HepG2 (cell line): ENCODE data around the gene TMEM108. TPM values are rescaled to one million over a fixed set of nuclear protein-coding genes. Genes with fewer than 3 reads are reported as not detected.

Experiments used
- ATAC-seq: fragments of 200-7000 bp; cut with Tn5 transposase; 3 replicates; pipeline ENCODE4 v1.9.1; 2020; ENCODE audit warnings: mild to moderate bottlenecking, moderate library complexity
- BruUV-seq: library from RNA; stranded (reverse); fragments of 400-500 nt; replicated peaks from 2 replicates; lab custom pipeline; 2021; lab: Mats Ljungman, UMichigan
- CTCF ChIA-PET: fragments of 300-600 bp; formaldehyde crosslinking; extraction: SDS; loops from one replicate; lab custom pipeline; 2021; ENCODE audit warnings: low total read pairs, inconsistent platforms, low intra/inter-chr PET ratio; lab: Yijun Ruan, JAX
- POLR2A ChIA-PET: fragments of 350-600 bp; sonication (Branson Sonifier 250); formaldehyde crosslinking; loops from one replicate; lab custom pipeline; 2020; ENCODE audit warnings: antibody characterized with exemption, inconsistent platforms; lab: Yijun Ruan, JAX
- DNase-seq: peaks from one replicate; pipeline ENCODE4 v3.0.0-alpha.2; 2015; ENCODE audit warnings: low spot score
- FAIRE-seq: peaks from 3 replicates; lab custom pipeline; 2011; peaks lifted over from hg19 to GRCh38; lab: Jason Lieb, UNC
- H2AFZ ChIP-seq: one replicate; pipeline ENCODE4 v1.6.1; 2011; ENCODE audit warnings: low read length, inconsistent platforms
- H3K27ac ChIP-seq: fragments of 300-600 bp; 3 replicates; pipeline ENCODE4 v1.8.0; 2011; ENCODE audit warnings: mixed run types, mild to moderate bottlenecking, mixed read lengths, low read length, inconsistent platforms; ENCODE audit not compliant: insufficient read depth; ENCODE audit errors: extremely low read length
- H3K27me3 ChIP-seq, 2 experiments: fragments of 200-600 bp in 1 of 2; 2 replicates in 1 of 2; 3 replicates in 1 of 2; pipeline versions ENCODE4 v1.6.0 to v1.8.0; 2011; ENCODE audit warnings: low read length in 2 of 2, mild to moderate bottlenecking in 2 of 2, moderate library complexity in 2 of 2, inconsistent platforms in 1 of 2; ENCODE audit not compliant: insufficient read depth in 2 of 2, control insufficient read depth in 1 of 2
- H3K36me3 ChIP-seq, 2 experiments: fragments of 200-600 bp in 1 of 2; replicated peaks in 1 of 2; 2 replicates in 1 of 2; 3 replicates in 1 of 2; pipeline versions ENCODE4 v1.5.1 to v1.8.0; 2011; ENCODE audit warnings: low read length in 2 of 2, inconsistent platforms in 1 of 2; ENCODE audit not compliant: insufficient read depth in 2 of 2, control insufficient read depth in 1 of 2
- H3K4me1 ChIP-seq: 2 replicates; pipeline ENCODE4 v1.5.1; 2012; ENCODE audit warnings: low read length, inconsistent platforms; ENCODE audit not compliant: insufficient read depth
- H3K4me2 ChIP-seq: 2 replicates; pipeline ENCODE4 v1.6.0; 2011; ENCODE audit warnings: low read depth, low read length, inconsistent platforms
- H3K4me3 ChIP-seq, 3 experiments: fragments of 200-600 bp in 1 of 3; sonication (generic), shearing (Covaris generic) in 1 of 3; replicated peaks in 1 of 3; 2 replicates each; pipeline ENCODE4 v1.5.1; 2011 to 2016; ENCODE audit warnings: low read length in 3 of 3, inconsistent platforms in 2 of 3, low read depth in 2 of 3, mild to moderate bottlenecking in 2 of 3, control low read depth in 1 of 3, mixed read lengths in 1 of 3; ENCODE audit not compliant: insufficient read depth in 1 of 3
- H3K79me2 ChIP-seq: one replicate; pipeline ENCODE4 v1.6.1; 2011; ENCODE audit warnings: low read length, inconsistent platforms; ENCODE audit not compliant: insufficient read depth
- H3K9ac ChIP-seq: 2 replicates; pipeline ENCODE4 v1.6.0; 2011; ENCODE audit warnings: mild to moderate bottlenecking, low read depth, low read length, inconsistent platforms; ENCODE audit not compliant: insufficient read depth
- H3K9me3 ChIP-seq: 2 replicates; pipeline ENCODE4 v1.5.1; 2012; ENCODE audit warnings: mild to moderate bottlenecking, low read length
- H4K20me1 ChIP-seq: 2 replicates; pipeline ENCODE4 v1.6.0; 2011; ENCODE audit warnings: inconsistent platforms, mild to moderate bottlenecking, low read length, moderate library complexity; ENCODE audit not compliant: insufficient read depth
- CREB1 ChIP-seq, 2 experiments: fragments of 450-650 bp in 1 of 2; IDR thresholded peaks; 2 replicates each; pipeline ENCODE4 v1.6.1; 2016 to 2017; ENCODE audit warnings: control low read depth in 1 of 2, mild to moderate bottlenecking in 1 of 2, missing compliant biosample characterization in 1 of 2, missing genetic modification characterization in 1 of 2
- HHEX ChIP-seq: IDR thresholded peaks from 2 replicates; pipeline ENCODE4 v1.6.1; 2016; ENCODE audit warnings: control low read depth
- ISX ChIP-seq: sonication (generic); formaldehyde crosslinking; conservative IDR thresholded peaks from 2 replicates; pipeline ENCODE4 v1.5.0; 2020; ENCODE audit warnings: missing genetic modification reagents
- NCOA5 ChIP-seq: sonication (generic); formaldehyde crosslinking; IDR thresholded peaks from 2 replicates; pipeline ENCODE4 v1.4.0; 2020; ENCODE audit warnings: missing genetic modification reagents
- NFKBIZ ChIP-seq: IDR thresholded peaks from 2 replicates; pipeline ENCODE4 v1.6.1; 2018; ENCODE audit warnings: missing genetic modification reagents, missing compliant biosample characterization
- NR3C1 ChIP-seq: sonication (generic); formaldehyde crosslinking; IDR thresholded peaks from 2 replicates; pipeline ENCODE4 v1.4.0; 2020; ENCODE audit warnings: missing genetic modification reagents
- RBAK ChIP-seq: sonication (generic); formaldehyde crosslinking; IDR thresholded peaks from 2 replicates; pipeline ENCODE4 v1.5.1; 2020; ENCODE audit warnings: mild to moderate bottlenecking, missing genetic modification reagents
- SMARCE1 ChIP-seq: fragments of 450-650 bp; IDR thresholded peaks from 2 replicates; pipeline ENCODE4 v1.6.1; 2017; ENCODE audit warnings: borderline replicate concordance
- ZIK1 ChIP-seq: sonication (generic); formaldehyde crosslinking; IDR thresholded peaks from 2 replicates; pipeline ENCODE4 v1.5.0; 2020; ENCODE audit warnings: mild to moderate bottlenecking, low read depth, missing genetic modification reagents, borderline replicate concordance
- ZNF501 ChIP-seq: sonication (generic); formaldehyde crosslinking; IDR thresholded peaks from 2 replicates; pipeline ENCODE4 v1.5.1; 2020; ENCODE audit warnings: mild to moderate bottlenecking, moderate library complexity, missing genetic modification reagents
- ZNF644 ChIP-seq: IDR thresholded peaks from 2 replicates; pipeline ENCODE4 v1.6.1; 2016; ENCODE audit warnings: low read depth
- ZNF709 ChIP-seq: sonication (generic); formaldehyde crosslinking; IDR thresholded peaks from 2 replicates; pipeline ENCODE4 v1.5.0; 2020; ENCODE audit warnings: mild to moderate bottlenecking, missing genetic modification reagents
- WGBS: methylation state at CpG from one replicate; pipeline ENCODE4 v1.1.6; 2017; ENCODE audit warnings: low lambda C conversion rate; 5-methylcytosine and 5-hydroxymethylcytosine counted together
- in situ Hi-C: cut with HindIII; loops from 2 replicates; pipeline ENCODE4 v1.10.0; 2017; ENCODE audit warnings: low pct_unique_long_range_greater_than_20kb; ENCODE audit not compliant: extremely low pct_ligation_motif_present
- intact Hi-C: fragments of 100-400 bp; cut with micrococcal nuclease; formaldehyde crosslinking; loops from one replicate; pipeline ENCODE4 v1.10.0; 2022; ENCODE audit not compliant: unreplicated experiment
- polyA plus RNA-seq, 8 experiments: library from polyadenylated mRNA; depleted of rRNA in 3 of 8; stranded (reverse) in 7 of 8; unstranded in 1 of 8; fragments of >200 nt; fragmentation: Illumina TruSeq in 4 of 8; extraction: Trizol in 4 of 8; gene quantifications; 2 replicates each; pipeline versions ENCODE4 v1.2.1 to v1.2.3, GENCODE V29; 2011 to 2016; ENCODE audit warnings: low read depth in 4 of 8, missing spikeins in 1 of 8, mixed read lengths in 1 of 8; ENCODE audit not compliant: insufficient read depth in 1 of 8
- total RNA-seq, 5 experiments: library from RNA; depleted of rRNA; stranded (reverse); fragments of >200 nt; fragmentation: Illumina TruSeq; extraction: Trizol; gene quantifications; 2 replicates each; pipeline ENCODE4 v1.2.3, GENCODE V29; 2016; ENCODE audit warnings: low read depth in 1 of 5
- TF ChIP-seq, protein P1 (sequence below): sonication (generic); formaldehyde crosslinking; IDR thresholded peaks from 2 replicates; pipeline ENCODE4 v1.4.0; 2020; ENCODE audit warnings: missing genetic modification reagents
- TF ChIP-seq, protein P2 (sequence below): sonication (generic); formaldehyde crosslinking; IDR thresholded peaks from 2 replicates; pipeline ENCODE4 v1.4.0; 2020; ENCODE audit warnings: missing genetic modification reagents; ENCODE audit errors: not compliant biosample characterization
- TF ChIP-seq, protein P3 (sequence below): sonication (generic); formaldehyde crosslinking; IDR thresholded peaks from 2 replicates; pipeline ENCODE4 v1.4.0; 2020; ENCODE audit warnings: missing genetic modification reagents, borderline replicate concordance
- TF ChIP-seq, protein P4 (sequence below): sonication (generic); formaldehyde crosslinking; IDR thresholded peaks from 2 replicates; pipeline ENCODE4 v1.4.0; 2020; ENCODE audit warnings: missing genetic modification reagents
- TF ChIP-seq, protein P5 (sequence below): IDR thresholded peaks from 2 replicates; pipeline ENCODE4 v1.6.1; 2016; ENCODE audit warnings: control low read depth

TMEM108 gene
- total and polyA plus RNA-seq, 2 of the 13 experiments (the other 11 are each of a cell fraction or from before 2014, with no cell fraction given): not detected

DNA sequence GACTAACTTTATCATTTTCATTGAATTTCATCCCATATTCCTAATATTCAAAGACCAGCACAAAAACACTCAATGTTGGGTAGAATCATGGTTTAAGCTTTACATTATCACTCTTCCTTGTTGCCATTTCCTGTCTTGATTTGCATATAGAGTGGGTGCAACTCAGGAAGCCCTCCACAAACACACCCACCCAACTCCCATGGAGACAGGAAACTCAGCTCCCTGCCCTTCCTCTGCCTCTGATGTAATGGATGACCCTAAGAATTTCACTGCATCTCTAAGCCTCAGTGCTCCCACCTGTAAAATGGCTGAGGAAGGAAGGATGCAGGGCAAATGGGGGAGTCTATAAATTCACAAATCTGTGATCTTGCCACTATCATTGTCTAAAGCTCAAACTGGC is 263.5 kb downstream of the TMEM108 start (continued):
- TF ChIP-seq RBAK (CRISPR knock-in tag) (no peak), SMARCE1 (no peak), ZNF501 (no peak), CREB1 (IDR thresholded peaks at IDR 0.05) (no peak), CREB1 (CRISPR knock-in tag; IDR thresholded peaks at IDR 0.05) (no peak)
- TF ChIP-seq, protein P1, sequence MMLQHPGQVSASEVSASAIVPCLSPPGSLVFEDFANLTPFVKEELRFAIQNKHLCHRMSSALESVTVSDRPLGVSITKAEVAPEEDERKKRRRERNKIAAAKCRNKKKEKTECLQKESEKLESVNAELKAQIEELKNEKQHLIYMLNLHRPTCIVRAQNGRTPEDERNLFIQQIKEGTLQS: no peak
- TF ChIP-seq, protein P2, sequence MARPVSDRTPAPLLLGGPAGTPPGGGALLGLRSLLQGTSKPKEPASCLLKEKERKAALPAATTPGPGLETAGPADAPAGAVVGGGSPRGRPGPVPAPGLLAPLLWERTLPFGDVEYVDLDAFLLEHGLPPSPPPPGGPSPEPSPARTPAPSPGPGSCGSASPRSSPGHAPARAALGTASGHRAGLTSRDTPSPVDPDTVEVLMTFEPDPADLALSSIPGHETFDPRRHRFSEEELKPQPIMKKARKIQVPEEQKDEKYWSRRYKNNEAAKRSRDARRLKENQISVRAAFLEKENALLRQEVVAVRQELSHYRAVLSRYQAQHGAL (CRISPR knock-in tag): no peak
- TF ChIP-seq, protein P3, sequence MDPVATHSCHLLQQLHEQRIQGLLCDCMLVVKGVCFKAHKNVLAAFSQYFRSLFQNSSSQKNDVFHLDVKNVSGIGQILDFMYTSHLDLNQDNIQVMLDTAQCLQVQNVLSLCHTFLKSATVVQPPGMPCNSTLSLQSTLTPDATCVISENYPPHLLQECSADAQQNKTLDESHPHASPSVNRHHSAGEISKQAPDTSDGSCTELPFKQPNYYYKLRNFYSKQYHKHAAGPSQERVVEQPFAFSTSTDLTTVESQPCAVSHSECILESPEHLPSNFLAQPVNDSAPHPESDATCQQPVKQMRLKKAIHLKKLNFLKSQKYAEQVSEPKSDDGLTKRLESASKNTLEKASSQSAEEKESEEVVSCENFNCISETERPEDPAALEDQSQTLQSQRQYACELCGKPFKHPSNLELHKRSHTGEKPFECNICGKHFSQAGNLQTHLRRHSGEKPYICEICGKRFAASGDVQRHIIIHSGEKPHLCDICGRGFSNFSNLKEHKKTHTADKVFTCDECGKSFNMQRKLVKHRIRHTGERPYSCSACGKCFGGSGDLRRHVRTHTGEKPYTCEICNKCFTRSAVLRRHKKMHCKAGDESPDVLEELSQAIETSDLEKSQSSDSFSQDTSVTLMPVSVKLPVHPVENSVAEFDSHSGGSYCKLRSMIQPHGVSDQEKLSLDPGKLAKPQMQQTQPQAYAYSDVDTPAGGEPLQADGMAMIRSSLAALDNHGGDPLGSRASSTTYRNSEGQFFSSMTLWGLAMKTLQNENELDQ: no peak
- TF ChIP-seq, all 625 proteins: peak for 0

DNA sequence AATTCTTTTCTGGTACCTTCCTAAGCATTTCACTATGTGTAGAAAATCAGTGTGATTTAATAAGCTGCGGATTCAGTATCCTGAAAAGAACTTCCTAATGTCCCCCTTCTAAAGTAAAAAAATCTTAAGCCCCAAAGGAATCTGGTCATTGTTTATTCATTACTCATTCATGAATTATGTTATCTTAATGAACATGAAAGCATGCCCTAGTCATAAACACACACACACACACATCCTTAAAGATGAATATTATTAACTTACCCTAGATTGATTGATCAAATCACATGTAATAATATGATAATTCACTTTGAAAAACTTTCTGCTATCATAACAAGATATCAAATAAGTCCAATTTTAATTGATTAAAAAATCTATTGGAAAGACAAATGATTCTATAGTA is 265.2 kb downstream of the TMEM108 start:
- 0 out of 5 replicates have a peak, but pooled peaks cover 0 to 4% of the 10 kb centered on the region in 2 experiments for H3K27me3 ChIP-seq
- H3K79me2 ChIP-seq: no peaks in the 10 kb centered on the region
- H3K4me3 ChIP-seq: no peak overlapping the region
- ChIA-PET CTCF (no interaction called here), POLR2A (no interaction called here)
- intact Hi-C loops (no loop called here), in situ Hi-C loops (no loop called here)
- no peaks in the 10 kb centered on the region for H3K9me3 ChIP-seq
- H3K9ac ChIP-seq: no peak overlapping the region
- DNase-seq (no peak), ATAC-seq (no peak), FAIRE-seq (no peak)
- H3K27ac ChIP-seq: no peak overlapping the region
- TF ChIP-seq HHEX (CRISPR knock-in tag) (no peak), NR3C1 (no peak), ZNF644 (CRISPR knock-in tag) (no peak), NCOA5 (CRISPR knock-in tag) (no peak), ZNF709 (CRISPR knock-in tag) (no peak), ZIK1 (no peak), NFKBIZ (no peak), ISX (CRISPR knock-in tag) (no peak)
- TF ChIP-seq, protein P4, sequence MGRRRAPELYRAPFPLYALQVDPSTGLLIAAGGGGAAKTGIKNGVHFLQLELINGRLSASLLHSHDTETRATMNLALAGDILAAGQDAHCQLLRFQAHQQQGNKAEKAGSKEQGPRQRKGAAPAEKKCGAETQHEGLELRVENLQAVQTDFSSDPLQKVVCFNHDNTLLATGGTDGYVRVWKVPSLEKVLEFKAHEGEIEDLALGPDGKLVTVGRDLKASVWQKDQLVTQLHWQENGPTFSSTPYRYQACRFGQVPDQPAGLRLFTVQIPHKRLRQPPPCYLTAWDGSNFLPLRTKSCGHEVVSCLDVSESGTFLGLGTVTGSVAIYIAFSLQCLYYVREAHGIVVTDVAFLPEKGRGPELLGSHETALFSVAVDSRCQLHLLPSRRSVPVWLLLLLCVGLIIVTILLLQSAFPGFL (CRISPR knock-in tag): no peak
- TF ChIP-seq, protein P5, sequence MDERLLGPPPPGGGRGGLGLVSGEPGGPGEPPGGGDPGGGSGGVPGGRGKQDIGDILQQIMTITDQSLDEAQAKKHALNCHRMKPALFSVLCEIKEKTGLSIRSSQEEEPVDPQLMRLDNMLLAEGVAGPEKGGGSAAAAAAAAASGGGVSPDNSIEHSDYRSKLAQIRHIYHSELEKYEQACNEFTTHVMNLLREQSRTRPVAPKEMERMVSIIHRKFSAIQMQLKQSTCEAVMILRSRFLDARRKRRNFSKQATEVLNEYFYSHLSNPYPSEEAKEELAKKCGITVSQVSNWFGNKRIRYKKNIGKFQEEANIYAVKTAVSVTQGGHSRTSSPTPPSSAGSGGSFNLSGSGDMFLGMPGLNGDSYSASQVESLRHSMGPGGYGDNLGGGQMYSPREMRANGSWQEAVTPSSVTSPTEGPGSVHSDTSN (CRISPR knock-in tag): no peak
- no peak overlapping the region for H3K4me2 ChIP-seq
- no peak overlapping the region for H2AFZ ChIP-seq
- 26% methylated on average over 1 of the region's 1 CpG for WGBS
- H3K36me3 ChIP-seq: no peaks in the 10 kb centered on the region
- H4K20me1 ChIP-seq: no peaks in the 10 kb centered on the region
- H3K4me1 ChIP-seq: no peaks in the 10 kb centered on the region
- BruUV-seq: no TSS peak
